HG03066 (cell line): Measurements from ENCODE around the gene BMP2.

ENCODE experiments used
- ATAC-seq: cut with Tn5 transposase; IDR thresholded peaks from one replicate; pipeline ENCODE4 v1.9.1; 2021; ENCODE audit warnings: low read depth; ENCODE audit not compliant: unreplicated experiment

The BMP2 gene

GRCh38 chr20:6767126-6767535 lies 355 bp upstream of the BMP2 start:
- no peak for ATAC-seq

DNA sequence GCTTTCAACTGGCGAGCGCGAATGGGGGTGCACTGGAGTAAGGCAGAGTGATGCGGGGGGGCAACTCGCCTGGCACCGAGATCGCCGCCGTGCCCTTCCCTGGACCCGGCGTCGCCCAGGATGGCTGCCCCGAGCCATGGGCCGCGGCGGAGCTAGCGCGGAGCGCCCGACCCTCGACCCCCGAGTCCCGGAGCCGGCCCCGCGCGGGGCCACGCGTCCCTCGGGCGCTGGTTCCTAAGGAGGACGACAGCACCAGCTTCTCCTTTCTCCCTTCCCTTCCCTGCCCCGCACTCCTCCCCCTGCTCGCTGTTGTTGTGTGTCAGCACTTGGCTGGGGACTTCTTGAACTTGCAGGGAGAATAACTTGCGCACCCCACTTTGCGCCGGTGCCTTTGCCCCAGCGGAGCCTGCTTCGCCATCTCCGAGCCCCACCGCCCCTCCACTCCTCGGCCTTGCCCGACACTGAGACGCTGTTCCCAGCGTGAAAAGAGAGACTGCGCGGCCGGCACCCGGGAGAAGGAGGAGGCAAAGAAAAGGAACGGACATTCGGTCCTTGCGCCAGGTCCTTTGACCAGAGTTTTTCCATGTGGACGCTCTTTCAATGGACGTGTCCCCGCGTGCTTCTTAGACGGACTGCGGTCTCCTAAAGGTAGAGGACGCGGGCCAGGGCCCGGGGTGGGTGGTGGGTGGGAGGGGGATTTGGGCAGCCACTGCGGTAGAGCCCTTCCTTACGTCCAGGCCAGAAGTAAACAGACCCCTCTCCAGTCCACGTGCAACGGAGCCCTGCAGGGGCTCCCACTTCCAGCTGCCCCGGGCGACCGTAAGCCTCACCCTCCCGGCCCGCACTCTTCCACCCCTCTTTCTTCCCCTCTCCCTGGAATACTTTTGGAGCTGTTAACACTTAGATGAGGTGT lies 998 bp downstream of the BMP2 start:
- no peak for ATAC-seq

DNA sequence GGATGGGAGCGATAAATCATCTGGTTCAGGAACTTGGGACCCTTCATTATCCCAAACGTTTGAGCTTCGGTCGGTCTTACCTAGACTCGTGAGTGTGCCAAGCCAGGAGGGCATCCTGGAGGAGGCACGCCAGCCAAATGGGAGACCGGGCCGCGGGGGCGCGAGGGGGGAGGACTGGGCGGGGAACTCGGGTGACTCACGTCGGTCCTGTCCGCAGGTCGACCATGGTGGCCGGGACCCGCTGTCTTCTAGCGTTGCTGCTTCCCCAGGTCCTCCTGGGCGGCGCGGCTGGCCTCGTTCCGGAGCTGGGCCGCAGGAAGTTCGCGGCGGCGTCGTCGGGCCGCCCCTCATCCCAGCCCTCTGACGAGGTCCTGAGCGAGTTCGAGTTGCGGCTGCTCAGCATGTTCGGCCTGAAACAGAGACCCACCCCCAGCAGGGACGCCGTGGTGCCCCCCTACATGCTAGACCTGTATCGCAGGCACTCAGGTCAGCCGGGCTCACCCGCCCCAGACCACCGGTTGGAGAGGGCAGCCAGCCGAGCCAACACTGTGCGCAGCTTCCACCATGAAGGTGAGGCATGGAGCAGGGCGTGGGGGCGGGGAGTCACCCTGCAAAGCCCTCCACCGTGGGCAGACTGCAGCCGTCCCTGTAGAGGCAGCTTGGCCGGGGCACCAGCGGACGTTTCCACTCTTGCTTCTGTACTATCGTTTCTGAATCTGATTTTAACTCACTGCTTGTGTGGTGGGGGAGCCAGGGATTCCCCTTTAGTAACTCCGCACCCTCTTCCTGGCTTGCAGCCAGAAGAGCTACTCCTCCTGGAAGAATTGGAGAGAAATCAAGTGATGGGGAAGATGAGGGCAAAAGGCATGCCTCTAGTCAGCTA lies 2.7 kb downstream of the BMP2 start:
- no peak for ATAC-seq

- no peak for ATAC-seq
These were observed 3.3 kb downstream of the BMP2 start for GRCh38 chr20:6770786-6771100.

DNA sequence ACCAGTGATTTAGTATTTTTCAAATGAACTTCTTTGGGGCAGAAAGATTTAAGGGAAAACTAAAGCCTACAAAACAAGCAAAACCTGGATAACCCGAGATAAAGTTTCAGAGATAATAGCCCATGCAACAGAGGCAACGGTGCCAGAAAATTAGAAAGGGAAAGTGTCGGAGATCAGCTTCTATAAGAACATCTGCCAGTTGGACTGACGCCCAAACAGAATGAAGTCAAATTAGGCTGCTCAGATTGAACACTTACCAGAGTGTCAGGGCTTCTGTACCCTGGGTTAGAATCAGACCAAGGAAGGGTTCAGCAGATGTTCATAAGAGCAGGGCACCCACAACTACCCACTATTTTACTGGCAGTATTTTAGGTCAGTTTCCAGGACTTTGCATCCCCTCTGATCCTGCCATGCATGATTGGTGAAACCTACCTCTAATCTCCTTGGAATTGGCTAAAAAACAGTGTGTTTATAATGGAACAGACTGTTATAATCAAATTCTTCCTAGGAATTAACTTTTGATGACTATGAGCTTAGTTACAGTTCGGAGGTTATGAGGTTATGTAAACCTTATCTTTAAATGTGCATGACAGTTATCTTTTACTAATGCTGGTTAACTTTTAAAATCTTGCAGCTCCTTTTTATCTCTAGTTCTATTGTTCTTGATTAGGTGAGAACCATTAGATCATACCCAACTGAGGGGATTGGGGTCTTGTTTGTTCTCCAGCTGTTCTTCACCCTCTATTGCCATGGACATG lies 13.1 kb downstream of the BMP2 start:
- ATAC-seq, result no peak

DNA sequence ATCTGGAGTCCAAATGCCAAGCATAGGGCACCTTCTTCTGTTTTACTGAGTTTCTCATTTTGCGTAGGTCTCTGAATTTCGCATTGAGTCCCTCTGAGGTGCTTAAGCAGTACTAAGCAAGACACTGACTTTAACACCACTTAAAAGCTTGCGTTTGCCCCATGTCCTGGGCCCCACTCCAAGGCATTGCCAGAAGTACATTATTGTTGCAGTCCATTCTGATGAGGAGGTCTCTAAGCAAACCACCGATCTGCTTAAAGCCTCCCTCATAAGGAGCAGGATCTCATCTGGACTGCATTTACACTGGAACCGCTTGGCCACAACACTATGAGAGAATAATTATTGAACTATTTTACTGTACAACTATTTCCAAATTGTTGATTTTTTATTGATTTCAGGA lies 16.3 kb downstream of the BMP2 start:
- no peak for ATAC-seq

DNA sequence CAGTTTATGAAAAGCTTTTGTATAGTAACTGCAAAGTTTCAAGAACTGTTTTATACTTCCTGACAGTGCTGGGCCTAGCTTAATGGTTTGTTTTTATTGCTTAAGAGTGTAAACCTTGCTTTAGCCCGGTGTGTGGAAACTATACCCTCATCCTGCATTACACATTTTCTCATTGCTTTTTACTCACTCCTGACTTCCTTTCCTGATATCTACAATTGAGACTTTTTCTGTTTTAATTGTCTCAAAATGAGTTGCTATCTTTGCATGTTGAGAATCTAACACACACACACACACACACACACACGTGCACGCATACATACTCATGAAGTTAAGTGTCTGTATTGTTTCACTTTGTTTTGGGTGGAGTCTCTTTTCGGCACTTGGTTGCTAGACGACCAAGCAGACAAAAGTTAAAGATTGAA lies 16.7 kb downstream of the BMP2 start:
- ATAC-seq, result no peak

DNA sequence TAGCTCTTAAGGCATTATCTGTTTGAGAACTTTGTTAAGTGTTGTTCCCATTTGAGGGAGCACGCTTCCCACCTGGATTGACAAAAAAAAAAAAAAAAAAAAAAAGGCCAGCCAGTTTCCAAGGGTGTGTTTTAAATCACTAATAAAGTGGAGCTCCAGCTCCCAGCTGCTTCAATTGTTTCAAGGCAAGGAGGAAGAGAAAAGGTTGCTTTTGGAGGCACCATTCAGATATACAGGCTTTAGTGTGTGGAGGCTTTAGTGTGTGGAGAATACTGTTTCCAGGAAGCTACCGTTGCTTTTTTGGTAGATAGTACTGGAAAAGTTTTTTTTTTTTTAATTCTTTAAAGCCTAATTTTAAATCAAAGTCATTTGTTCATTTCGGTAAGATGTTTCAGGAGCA lies 17.3 kb downstream of the BMP2 start:
- no peak for ATAC-seq

GRCh38 chr20:6786548-6786947 lies 19.1 kb downstream of the BMP2 start:
- ATAC-seq, result no peak

DNA sequence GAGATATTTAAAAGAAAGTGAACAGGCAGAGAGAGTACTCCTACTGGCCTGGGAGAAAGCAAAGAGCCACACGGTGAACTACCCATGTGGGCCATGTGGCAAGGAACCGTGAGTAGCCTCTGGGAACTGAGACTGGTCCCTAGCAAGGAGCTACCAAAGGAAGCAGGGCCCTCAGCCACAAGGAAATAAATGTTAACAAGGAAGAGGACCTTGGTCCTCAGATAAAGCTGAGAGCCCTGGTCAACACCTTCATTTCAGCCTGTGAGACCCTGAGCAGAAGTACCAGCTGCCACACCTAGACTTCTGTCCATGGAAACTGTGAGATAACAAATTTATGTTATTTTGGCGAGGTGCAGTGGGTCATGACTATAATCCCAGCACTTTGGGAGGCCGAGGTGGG lies 25.3 kb downstream of the BMP2 start:
- ATAC-seq, result no peak

DNA sequence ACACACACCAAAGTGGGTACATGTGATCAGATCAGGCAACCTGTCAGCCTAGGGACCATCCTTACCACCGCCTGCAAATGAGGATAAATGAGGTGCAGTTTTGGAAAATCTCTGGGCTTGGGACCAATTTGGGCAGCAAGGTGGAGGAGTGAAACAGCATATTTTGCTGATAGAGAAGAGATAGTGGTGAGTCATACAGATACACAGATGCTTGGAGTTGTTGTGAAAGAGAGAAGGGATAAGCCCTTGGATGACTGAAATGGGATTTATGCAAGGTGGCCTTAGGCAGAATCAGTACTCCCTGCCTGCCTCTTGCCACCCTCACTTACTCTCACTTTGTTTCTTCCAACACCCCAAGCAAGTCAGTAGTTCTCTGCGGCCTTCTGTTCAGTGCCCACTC lies 34.7 kb downstream of the BMP2 start:
- no peak for ATAC-seq

- ATAC-seq, result no peak
These were observed 38.8 kb downstream of the BMP2 start for GRCh38 chr20:6806275-6806674.

DNA sequence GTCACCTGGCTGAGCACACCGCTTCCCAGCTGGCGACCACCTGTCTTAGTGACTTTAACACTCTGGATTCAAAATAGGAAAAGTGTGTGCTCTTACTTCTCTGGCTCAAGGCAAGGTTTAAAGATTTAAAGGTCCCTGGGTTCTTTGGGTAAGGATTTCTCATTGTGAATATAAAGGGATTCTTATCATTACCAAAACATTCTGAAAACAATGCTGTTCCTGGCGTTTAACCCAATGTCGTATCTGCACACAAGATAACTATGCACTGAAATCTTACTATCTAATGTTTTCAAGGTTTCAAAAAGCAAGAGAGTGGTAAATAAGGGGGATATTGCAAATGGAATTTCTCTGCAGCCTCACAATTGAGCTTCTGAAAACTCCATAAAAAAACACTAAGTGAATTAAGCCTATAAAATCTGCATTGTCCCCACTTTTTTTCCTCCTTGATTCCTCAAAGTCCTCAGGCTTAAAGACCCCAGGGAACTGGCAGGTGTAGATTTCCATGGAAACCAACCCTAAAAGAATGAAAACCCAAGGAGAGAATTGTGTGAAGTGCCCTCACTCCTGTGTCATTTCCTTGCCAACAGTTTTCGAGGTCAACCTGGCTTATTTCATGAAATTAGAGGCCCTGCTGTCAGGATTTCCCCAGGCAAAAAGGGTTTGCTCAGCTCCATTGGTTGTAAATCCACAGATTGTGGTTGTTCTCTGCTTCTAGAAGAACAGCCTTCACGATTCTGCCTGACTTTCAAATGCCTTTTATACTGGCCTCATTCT lies 44.0 kb downstream of the BMP2 start:
- no peak for ATAC-seq

DNA sequence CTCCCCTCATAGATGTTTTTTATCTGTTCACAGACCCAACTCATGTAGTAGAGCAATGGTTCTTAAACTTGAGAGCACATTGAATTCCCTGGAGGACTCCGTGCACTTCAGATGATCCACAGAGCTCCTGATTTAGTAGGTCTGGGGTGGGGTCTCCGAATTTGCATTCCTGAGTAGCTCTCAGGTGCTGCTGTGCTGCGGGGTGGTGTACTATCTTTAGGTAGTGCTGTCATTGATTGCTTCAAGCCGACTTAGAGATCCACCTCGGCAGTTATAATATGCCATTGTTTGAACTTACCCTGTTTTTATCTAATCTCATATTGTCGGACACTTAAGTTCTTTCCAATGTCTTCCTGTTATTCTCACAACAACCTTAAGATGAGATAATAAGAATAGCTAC lies 45.0 kb downstream of the BMP2 start:
- no peak for ATAC-seq

GRCh38 chr20:6814945-6815344 lies 47.5 kb downstream of the BMP2 start:
- no peak for ATAC-seq

- no peak for ATAC-seq
These were observed 50.7 kb downstream of the BMP2 start for GRCh38 chr20:6818033-6818808.

- ATAC-seq, result no peak
These were observed 52.1 kb downstream of the BMP2 start for GRCh38 chr20:6819599-6819998.

GRCh38 chr20:6824401-6824800 lies 56.9 kb downstream of the BMP2 start:
- no peak for ATAC-seq

GRCh38 chr20:6827472-6827871 lies 60.0 kb downstream of the BMP2 start:
- ATAC-seq, result no peak
